Measurements from ENCODE around the gene GREM1. TPM values are rescaled to one million over a fixed set of nuclear protein-coding genes. Genes with fewer than 3 reads are reported as not detected.

GREM1 gene
- total RNA-seq, 1 donor from 2014 or later: 2.8 TPM

DNA sequence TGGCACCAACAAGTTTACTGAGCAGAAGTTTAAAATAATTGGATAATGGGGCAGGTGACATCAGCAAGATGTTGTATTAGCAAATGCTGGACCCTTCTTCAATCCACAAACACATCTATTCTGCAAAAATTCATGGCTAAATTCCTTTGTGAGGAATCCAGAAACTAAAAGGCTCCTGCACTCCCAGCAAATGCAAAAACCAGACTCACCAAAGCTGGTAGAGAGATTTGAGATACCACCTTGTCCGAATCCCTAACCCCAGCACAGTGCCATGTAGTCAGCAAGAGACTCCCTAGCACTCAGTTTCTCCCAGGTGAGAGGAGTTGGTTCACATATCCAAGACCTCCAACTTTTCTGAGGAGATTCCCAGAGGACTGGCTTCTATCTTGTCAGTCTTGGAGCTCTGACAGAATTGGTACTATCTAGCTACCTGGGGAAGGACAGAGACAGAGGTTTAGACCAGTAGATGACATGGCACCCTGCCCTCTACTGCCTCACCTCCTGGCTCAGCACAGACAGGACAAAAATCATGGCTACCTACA is 21.8 kb downstream of the GREM1 start:
- Histone ChIP-seq H3K4me1 (no peaks in the 10 kb centered on the region), H3K27me3 (no peaks in the 10 kb centered on the region), H3K36me3 (no peaks in the 10 kb centered on the region), H3K27ac (no peak overlapping the region), H3K4me3 (no peak overlapping the region), H3K9me3 (no peaks in the 10 kb centered on the region)
- ATAC-seq (no peak), DNase-seq (no peak)
- TF ChIP-seq, protein P1, sequence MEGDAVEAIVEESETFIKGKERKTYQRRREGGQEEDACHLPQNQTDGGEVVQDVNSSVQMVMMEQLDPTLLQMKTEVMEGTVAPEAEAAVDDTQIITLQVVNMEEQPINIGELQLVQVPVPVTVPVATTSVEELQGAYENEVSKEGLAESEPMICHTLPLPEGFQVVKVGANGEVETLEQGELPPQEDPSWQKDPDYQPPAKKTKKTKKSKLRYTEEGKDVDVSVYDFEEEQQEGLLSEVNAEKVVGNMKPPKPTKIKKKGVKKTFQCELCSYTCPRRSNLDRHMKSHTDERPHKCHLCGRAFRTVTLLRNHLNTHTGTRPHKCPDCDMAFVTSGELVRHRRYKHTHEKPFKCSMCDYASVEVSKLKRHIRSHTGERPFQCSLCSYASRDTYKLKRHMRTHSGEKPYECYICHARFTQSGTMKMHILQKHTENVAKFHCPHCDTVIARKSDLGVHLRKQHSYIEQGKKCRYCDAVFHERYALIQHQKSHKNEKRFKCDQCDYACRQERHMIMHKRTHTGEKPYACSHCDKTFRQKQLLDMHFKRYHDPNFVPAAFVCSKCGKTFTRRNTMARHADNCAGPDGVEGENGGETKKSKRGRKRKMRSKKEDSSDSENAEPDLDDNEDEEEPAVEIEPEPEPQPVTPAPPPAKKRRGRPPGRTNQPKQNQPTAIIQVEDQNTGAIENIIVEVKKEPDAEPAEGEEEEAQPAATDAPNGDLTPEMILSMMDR (IDR thresholded peaks at IDR 0.05): no peak
- intact Hi-C loops (cut with DNase I): no loop called here

DNA sequence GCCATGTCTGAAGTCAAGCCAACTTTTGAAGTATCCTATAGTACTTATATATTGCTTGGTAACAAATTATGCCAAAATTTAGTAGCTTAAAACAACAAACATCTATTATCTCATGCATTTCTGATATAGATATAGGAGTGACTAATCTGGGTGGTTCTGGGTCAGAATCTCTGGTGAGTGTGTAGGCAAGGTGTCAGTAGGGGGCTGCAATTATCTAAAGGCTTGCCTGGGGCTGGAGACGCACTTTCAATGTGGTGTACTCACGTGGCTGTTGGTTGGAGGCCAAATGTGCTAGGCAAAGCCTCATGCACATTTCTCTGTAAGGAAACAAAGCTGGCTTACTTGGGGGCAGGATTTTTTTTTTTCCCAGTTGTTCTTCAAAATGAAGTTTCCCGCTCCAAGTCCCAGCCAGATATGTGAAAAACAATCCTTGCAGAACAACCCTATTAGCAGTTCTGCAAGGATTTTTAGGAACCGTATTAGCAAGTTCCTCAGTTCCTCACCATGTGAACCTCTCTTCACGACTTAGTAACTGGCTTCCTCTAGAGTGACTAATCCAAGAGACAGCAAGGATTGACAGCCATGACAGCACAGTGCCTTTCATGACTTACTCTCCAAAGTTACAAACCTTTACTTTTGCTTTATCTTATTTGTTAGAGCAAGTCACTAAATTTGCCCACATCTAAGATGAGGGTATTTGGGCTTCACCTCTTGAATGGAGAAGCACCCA is 25.8 kb downstream of the GREM1 start:
- no peak overlapping the region for H3K27ac ChIP-seq
- TF ChIP-seq, protein P1 (IDR thresholded peaks at IDR 0.05): no peak
- H3K36me3 ChIP-seq: no peaks in the 10 kb centered on the region
- no peak overlapping the region for H3K4me3 ChIP-seq
- ATAC-seq (no peak), DNase-seq (no peak)
- H3K9me3 ChIP-seq: no peaks in the 10 kb centered on the region
- intact Hi-C loops (cut with DNase I): no loop called here
- H3K4me1 ChIP-seq: no peaks in the 10 kb centered on the region
- no peaks in the 10 kb centered on the region for H3K27me3 ChIP-seq

DNA sequence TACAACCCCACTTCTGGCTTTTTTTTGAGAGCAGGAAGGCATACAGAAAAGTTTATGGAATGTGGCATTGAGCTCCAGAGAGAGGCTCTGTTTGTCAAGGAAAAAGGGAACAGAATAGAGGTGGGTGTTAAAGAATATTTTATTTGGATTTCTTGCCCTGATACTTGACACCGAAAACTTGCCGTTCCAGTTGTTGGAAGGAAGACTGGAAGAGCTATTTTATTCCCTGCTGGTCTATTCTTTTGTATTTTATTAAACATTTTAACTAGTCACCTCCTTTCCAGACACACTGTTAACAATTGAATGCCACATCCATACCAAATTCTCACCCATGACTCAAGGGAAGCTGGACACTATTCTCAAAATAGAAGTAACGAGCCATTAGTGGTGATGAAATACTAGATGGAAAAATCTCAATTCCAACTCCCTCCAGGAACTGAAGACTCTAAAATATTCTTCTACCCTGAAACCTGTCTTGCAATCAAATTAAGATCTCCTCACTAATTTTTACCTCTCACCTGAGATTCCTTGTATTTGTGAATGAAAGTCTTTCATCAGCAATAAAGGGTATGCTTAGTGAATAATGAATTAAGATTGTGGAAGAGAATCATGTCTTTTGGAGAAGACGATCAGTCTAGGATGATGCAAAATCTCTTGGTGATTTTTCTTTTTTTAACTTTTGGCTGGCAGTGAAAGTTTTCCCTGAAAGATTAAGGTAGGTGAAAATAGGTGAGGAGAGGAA is 28.5 kb downstream of the GREM1 start:
- no peak for DNase-seq
- Histone ChIP-seq H3K4me1 (no peaks in the 10 kb centered on the region), H3K27me3 (no peaks in the 10 kb centered on the region), H3K9me3 (no peaks in the 10 kb centered on the region), H3K27ac (no peak overlapping the region), H3K4me3 (no peak overlapping the region), H3K36me3 (no peaks in the 10 kb centered on the region)
- ATAC-seq: no peak
- intact Hi-C loops (cut with DNase I): no loop called here
- TF ChIP-seq, protein P1 (IDR thresholded peaks at IDR 0.05): no peak

DNA sequence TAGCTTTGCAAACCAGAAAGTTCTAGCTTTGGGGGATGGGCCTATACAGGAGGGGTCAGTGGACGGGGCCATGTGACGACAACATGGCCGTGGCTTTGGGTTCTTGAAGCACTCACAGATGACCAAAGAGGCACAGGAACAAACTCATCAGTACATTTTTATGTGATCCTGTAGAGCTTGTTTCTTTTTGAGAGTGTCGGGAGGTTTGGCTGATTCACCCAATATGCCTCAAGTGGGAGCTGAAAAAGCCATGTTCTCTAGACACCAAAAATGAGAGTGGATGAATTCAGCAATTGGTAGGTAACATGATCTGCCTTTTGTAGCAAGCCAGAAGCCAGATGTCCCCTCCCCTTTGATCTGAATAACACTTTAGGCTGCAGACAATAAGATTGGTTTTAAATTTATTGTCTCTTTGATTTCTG is 30.1 kb downstream of the GREM1 start:
- H3K4me1 ChIP-seq: no peaks in the 10 kb centered on the region
- H3K9me3 ChIP-seq: no peaks in the 10 kb centered on the region
- TF ChIP-seq, protein P1 (IDR thresholded peaks at IDR 0.05): no peak
- H3K27me3 ChIP-seq: no peaks in the 10 kb centered on the region
- H3K27ac ChIP-seq: no peak overlapping the region
- intact Hi-C loops (cut with DNase I): no loop called here
- no peak overlapping the region for H3K4me3 ChIP-seq
- ATAC-seq (no peak), DNase-seq (no peak)
- H3K36me3 ChIP-seq: no peaks in the 10 kb centered on the region

DNA sequence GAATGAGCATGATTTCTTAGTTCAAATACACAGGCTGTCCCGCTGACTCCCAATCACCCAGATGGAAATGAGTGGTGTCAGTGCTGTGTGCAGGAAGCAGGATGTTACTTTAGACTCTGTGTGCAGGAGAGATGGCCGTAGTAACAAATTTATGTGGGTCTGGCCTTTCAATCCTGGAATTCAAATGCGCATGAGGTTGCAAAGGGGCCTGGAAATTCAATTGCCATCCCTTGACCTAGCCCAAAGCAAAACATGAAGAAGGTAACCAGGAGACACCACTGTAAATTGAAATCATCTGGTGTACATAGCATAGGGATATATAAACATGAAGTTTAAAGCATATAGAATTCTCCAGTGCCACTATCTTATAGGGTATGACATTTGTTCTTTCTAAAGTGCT is 33.2 kb downstream of the GREM1 start:
- H3K36me3 ChIP-seq: no peaks in the 10 kb centered on the region
- TF ChIP-seq, protein P1 (IDR thresholded peaks at IDR 0.05): no peak
- no peaks in the 10 kb centered on the region for H3K27me3 ChIP-seq
- no peak overlapping the region for H3K27ac ChIP-seq
- H3K9me3 ChIP-seq: no peaks in the 10 kb centered on the region
- no peaks in the 10 kb centered on the region for H3K4me1 ChIP-seq
- DNase-seq (no peak), ATAC-seq (no peak)
- intact Hi-C loops (cut with DNase I): no loop called here
- no peak overlapping the region for H3K4me3 ChIP-seq
